ENCODE results near the gene ZFHX3. TPM values are rescaled to one million over a fixed set of nuclear protein-coding genes. Genes with fewer than 3 reads are reported as not detected.

The ZFHX3 gene
- total RNA-seq, 1 donor from 2014 or later: 2.3 TPM

DNA sequence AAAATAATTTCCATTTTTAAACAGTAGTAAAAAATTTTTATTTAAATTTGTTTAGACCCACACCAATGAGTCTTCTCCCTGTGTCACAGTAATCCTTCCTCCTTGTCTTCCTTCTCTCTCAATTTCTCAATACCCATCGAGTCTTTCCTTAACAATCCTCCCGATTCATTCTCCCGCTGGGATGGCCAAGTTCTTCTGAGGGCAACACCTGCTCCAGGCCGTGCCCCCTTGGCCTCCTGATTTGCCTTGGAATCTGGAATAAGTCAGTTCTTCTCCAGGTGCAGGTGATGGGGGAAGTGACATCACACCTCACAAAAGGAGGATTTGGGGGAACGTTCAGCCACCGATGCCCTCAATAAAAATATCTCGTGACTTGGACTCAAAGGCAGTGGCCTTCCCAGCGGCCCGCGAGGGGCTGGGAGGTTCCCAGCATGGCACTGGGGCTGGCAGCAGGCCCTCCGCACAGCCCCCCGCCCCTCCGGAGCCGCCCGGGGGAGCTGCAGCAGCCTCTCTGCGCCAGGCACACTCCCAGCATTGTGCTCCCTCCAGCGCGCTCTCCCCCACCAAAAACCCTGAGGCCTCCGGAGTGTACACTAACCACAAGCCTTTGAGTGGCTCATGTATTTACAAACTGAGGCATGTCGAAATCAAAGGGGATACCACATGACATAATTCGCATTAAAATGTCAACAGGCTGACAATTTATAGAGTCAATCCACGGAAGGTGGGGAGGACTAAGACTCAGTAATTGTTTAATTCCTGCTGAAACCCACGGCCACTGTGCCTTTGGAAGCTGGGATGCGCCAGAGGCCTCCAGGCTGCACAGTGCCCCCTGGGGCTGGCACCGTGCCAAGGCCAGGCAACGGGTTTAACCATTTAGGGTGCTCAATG lies 120.5 kb downstream of the ZFHX3 start:
- no peak for DNase-seq

DNA sequence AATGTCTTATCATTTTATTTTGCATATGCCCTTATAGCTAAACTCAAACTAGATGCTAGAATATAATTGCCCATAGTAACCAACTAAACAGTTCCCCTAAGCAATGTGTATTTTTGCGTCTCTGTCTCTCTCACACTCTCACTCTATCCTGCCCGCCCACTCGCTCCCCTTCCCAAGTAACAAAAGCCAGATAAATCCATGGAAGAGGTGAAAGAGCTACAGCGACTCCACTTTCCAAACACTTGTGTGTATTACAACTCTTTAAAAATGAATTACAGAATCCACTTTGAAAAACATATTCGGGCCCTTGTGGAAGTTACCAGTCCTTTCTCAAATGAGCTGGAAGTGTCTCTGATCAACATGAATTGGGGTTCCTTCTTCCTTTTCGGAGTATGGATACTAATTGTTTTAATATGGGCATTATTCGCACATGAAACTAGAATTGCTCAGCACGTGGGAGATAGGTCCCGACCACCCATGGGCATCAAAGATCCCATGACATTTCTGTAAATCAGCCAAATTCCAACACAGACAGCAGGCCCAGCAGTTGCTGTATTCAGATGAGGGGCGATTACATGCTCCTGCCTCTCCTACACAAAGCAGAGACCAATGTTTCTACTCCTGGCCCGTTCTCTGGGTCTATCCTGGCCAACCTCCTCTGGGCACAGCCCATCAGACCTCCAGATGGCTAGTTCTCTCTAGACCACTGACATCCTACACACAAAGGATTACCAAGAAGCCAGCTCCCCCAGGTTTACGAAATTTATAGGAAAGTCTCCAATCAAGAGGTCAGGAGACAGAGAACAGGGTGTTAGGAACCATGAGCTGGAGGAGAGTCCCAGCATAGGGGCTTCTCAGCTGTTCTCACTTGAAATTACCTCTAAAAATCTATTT lies 121.5 kb downstream of the ZFHX3 start:
- DNase-seq: no peak

DNA sequence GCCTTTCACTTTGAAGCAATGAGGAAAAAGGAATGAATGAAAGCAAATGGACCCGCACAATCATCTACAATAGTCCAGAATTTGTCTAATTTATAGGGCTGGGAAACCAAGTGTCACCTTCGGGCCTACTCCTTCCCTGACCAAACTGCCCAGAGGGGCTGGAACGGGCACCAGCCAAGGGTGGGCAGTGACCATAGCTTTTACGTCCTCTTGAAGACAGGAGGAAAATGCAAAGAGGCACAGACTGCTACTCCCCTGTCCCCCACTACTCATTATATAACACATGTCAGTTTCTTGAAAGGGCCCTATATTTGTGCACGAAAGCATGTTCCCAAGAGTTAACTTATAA lies 122.3 kb downstream of the ZFHX3 start:
- no peak for DNase-seq

DNA sequence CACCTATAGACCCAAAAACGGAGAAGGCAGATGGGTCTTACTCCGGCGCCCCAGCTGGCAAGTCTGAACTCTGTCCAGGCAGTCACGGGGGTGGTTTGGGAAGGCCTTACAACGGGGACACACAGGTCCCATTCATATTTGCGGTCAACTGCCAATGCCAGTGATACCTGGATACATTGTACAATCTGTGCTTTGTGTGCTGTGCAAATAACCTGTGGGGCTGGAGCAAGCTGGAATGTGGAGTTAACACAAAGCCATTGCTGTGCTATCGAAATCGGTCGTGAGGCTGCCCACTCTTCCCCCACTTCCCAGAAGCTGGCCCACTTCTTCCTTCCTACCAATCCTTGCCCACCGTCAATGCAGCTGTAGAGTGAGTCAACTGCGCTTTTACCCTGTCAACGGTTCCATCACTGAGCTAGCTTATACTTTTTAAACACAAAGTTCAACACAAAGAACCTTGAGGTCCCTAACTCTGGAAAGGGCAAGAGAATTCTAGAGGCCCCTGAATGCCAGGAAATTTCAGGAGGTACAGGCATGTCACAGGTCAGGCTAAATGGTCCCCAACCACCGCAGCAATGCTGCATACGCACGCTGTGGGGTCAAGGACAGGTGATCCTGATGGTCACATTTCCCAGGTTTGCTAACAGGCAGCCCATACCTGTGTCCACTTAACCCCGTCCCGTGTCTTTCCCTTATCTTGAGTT lies 122.8 kb downstream of the ZFHX3 start:
- no peak for DNase-seq

DNA sequence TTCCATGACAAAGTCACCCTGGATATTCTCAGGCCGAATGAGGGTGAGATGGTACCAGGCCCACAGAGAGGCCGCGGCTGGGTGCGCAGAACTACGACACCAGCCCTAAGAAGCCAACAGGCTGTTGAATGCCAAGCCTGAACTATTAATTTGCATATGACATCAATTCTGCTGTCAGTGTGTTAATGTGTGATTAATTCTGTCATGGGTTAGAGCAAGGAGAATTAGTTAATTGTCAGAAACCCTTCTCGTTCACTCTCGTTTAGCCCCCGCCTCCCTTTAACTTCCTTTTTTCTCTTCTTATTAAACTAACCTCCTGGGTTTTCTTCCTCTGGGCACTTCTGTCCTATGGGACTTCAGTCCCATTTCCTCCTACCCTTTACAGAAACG lies 123.4 kb downstream of the ZFHX3 start:
- DNase-seq: no peak

DNA sequence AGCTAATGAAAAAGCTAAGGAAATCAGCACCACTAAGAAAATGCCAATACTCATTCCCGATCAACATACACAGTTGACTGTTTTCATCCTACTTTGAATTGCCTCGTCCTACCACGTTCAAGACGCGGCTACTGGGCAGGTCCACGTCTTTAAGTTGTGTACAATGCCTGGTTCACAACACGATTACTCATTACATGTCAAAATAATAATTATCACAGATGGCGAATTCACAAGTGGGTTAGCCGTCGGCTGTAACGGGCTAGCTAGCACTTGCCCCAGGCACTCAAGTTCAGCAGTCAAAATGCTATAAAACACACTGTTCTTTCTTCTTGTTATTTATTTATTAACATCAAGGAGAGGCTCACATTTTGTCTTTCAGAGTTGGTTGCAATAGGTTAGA lies 124.2 kb downstream of the ZFHX3 start:
- DNase-seq: no peak

DNA sequence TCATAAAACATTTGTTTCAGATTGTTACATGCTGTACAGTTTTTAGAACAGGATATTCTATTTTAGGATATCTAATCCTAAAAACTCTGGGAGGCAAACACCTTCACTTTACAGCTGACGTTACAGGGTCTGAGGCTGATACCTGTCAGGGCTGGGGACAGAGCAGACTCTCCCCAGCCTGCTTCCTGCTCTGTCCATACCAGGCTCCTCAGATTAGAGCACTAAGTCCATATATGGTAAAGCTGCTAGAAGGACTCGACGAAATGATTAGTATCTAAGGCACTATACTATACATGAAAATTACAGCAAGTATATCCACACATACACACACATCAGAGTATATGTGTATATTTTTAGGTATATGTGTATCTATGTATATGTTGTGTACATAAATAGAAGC lies 125.2 kb downstream of the ZFHX3 start:
- no peak for DNase-seq

DNA sequence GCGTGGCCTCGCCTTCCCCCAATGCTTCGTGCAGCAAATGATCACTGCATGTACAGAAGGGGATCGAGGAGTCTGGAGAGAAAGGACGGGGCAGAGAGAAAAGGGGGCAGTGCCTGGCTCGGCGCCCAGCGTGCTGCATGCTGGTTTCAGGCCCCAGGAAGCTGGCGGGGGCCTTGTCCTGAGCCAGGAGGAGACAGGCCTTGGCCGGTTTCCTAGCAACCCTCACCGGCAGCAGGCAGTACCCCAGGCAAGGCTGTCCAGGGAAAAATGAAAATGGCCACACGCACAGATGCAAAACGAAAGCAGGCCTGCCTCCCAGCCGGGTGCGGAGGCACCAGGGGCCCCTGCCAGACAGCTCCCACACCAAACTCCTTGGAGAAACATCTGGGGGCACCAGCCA lies 126.3 kb downstream of the ZFHX3 start:
- DNase-seq: no peak

DNA sequence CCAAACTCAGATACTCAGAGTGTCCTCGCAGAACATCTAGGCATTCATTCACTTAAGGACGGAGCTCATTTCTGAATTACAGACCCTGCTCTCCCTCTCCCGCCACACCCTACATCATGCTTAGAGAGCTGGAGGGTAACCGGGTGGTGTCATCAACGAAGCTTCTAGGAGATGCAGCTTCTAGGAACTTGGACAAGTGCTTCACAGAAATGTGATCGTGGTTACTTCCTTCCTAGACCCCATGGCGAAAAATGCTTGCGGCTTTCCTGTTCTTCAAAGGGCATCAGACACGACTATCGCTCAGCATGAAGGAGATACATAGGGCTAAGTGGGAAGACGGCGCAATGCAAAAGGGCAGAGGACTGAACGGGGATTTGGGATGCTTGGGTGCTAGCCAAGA lies 126.8 kb downstream of the ZFHX3 start:
- DNase-seq: no peak

DNA sequence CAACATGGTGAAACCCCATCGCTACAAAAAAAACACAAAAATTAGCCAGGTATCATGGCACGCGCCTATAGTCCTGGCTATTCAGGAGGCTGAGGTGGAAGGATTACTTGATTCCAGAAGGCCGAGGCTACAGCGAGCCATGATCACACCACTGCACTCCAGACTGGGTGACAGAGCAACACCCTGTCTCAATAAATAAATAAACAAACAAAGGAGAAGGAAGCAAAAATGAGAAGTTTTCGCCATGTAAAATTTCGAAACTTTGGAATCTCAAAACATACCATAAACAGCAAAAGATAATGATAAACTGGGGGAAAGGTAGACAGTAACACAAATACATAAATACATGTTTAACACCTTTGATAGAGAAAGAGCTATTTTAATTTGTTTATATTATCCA lies 130.9 kb downstream of the ZFHX3 start:
- DNase-seq: no peak

DNA sequence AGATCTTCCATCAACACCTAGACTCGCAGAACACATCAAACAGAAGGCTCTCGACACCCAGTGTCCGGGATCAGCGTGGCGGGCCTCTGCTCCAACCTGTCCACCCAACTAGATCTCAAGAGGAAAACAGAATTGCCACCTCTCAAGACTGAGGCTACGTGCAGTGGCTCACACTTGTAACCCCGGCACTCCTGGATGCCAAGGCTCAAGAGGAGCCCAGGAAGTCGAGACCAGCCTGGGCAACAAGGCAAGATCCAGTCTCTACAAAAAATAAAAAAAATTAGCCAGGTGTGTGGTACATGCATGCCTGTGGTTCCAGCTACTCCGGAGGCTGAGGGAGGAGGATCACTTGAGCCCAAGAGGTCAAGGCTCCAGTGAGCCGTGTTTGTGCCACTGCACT lies 132.6 kb downstream of the ZFHX3 start:
- DNase-seq: no peak

DNA sequence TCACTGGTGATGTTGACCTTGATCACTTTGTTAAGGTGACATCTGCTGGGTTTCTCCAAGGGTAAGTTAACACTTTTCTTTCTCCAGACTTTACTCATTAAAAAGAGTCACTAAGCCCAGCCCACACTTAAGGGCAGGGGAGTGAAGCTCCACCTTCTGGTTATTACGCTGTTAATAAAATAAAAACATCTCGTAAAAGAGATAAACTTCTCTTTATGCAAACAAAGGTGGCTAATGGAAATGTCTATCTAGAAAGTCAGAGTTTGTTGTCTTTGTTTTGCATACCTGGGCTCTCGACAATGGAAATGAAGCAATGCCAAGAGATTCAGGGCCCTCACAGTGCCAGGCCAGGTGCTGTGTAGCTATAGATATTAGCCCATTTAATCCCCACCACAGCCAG lies 134.4 kb downstream of the ZFHX3 start:
- no peak for DNase-seq

DNA sequence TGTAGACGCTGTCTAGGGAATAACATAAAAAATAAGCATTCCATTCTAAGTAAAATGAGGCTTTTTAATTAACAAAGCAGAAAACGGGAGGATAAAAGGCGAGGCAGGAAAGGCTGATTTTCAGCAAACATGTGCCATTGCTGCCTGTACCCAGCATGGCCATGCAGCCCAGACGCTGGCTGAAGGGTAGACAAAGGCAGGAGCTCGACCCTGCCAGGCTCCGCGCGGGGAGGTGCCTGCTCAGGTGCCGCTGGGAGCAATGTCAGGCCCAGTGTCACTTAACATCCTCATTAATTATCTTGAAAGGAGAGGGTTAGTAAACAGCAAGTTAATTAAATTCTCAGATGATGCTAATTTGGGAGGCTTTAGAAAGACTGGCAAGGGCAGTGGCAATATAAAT lies 136.0 kb downstream of the ZFHX3 start:
- DNase-seq: no peak

DNA sequence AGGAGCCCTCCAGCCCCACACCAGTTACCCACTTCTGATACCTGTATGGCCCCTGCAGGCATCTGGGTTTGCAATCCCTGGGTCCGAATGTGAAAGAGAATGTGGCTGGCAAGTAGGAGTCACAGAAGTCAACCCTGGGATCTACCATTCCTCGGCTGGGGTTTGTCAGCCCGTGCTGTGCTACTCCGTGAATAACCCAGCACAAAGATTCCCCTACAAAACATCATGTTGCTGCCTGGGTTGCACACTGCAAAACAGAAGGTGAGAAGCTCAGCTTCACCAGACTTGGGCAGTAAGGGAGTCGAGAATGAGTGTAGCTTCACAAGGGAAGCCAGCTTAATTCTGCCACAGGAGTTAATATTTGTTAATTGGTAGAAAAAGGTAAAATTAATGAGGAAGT lies 137.1 kb downstream of the ZFHX3 start:
- no peak for DNase-seq

DNA sequence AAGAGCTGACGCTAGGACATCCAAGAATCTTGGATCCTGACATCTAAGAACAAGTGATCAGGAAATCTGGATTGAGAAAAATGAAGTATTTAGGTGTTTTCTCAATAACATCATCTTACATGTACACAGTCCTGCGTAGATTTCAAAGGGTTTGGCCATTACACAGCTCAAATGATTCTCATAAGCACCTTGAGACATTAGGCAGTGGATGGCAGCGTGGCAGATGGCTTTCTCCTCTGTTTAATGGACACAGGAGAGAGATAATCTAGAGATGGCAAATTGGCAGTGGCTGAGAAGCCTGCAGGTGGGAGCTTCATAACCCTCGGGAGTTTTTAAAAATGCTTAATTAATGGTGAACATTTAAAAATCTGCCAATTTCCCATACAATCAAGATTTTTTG lies 137.5 kb downstream of the ZFHX3 start:
- no peak for DNase-seq

DNA sequence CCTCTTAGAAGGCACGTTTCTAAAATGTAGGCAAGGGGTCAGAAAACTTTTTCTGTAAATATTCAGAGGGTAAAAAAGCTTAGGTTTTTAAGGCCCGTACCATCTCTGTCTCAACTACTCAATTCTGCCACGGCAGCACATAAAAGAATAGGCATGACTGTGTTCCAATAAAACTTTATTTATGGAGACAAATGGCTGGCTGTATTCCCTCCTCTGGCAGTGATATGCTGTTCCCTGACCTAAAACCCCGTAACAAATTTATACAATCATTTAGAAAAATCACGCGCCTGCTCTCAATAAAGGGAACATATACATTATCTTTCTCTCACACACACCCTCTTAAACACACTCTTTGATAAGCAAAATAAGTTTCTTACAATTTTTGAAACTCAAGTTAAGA lies 138.7 kb downstream of the ZFHX3 start:
- DNase-seq: no peak

DNA sequence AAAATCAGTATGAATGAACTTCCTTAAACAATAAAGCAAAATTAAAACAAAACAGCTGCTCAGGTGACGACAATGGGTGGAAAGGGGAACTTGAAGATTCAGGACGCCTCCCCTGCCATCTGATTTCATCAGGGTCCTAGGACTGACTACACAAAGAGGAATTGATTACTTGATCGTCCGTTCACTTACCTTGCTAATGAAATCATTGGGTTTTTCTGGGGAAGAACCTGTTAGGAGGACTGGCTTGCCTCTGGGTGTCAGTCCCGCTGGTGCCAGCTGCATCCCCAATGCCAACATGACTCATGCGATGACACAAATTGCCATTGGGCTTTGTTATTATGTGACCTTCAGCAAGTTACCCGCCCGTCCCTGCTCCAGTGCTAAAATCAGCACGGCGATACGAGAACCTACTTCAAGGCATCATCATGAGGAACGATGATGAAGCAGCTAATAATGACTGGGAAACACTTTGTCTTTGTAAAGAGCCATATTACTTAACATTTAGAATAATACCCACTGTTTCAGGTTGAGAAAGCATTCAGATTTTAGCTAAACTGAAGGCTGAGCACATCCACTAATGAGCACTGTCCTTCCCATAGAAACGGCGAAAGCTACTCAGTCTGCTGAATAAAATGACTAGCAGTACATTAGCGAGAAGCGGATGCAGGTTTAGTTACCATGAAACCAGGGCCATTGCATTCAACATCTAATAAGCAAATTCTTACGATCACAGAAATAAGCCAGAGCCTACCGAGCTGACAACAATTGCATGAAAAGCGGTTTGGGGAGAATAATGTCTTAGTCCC lies 139.4 kb downstream of the ZFHX3 start:
- no peak for DNase-seq

DNA sequence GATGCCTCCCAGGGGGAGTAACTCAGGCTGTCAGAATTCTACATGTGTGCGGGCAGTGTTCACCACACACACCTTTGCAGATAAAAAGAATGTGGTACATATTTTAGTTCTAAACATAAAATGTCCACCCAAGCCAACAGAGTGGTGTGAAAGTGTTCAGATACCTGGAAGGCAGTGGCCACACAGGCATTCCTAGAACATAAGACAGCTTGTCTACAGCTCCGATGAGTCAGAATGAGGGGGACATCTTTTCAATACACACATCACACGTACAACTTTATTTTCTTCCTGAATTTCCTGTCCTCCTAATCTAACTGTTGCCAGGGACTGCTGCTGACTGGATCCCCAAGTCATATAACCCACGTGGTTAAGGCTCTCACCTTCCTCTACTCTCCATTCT lies 142.3 kb downstream of the ZFHX3 start:
- DNase-seq: no peak

DNA sequence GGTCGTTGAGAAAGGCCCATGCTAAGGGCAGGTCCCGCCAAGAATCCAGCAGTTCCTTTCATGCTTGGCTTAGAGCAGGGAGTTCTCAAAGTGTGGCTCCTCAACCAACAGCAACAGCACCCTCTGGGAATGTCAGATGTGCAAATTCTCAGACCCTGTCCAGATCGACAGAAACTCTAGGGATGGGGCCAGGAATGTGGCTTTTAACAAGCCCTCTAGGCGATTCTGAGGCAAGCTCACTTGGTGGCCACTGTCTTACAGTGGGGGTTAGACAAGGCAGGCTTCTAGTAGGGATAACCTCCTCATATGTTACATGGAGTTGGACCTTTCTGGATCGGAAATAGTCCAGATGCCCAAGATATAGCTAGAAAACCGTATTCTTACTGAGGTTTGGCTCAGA lies 144.8 kb downstream of the ZFHX3 start:
- DNase-seq: no peak

DNA sequence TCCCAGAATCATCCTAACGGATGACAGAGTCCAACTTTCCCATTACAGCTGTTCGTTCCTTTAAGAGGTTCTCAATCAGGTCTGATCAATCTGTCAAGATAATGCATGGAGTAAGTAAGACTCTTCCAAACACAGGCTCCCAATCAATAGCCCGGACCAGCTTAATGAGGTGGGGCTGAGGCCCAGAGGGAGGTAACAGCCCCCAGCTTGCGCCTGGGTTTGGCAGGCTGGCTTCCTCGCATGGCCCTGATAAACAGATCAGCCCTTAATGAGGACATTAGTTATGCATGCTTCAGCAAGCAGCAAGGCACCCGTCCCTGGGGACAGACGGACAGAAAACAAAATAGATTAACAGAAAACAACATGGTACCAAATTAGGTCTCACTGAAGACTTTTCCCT lies 145.7 kb downstream of the ZFHX3 start:
- no peak for DNase-seq

DNA sequence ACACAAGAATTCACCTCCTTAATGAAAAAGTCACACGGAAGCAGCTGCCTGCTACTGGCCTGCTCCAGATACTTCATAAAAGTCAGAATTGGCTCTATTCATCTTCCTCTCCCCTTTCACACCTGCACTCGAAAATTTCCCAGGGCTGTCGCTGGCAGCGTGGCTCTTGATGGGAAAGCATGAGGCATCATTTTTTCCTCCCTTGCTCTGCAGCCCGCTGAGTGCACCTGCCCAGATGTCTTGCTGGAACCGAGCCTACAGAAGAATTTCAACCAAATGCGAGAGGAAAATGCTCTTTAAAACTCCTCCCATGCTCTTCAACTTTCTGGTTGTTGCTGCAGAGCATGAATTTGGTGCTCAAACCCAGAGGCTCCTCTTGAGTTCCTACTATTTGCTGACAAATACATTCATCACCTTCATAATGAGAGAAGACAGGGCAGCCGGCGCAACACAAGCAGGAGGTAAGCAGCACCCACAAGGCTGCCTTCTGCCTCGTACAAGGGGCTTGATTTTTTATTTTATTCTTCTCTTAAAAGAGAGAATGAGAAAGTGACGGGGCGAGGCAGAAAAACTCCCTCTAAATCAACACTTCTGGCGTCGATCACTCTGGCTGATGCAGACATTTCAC lies 146.8 kb downstream of the ZFHX3 start:
- no peak for DNase-seq

Measured in occipital lobe (tissue), 2 donors.